Transverse colon (tissue), 4 donors: ENCODE results near the gene FBXL17.

Experiments
- CTCF ChIP-seq, 5 experiments: fragments of 200-600 bp in 3 of 5; fragments of 450-650 bp in 2 of 5; sonication (generic) in 3 of 5; IDR thresholded peaks; 1 replicate in 2 of 5; 2 replicates in 3 of 5; pipeline ENCODE4 v1.5.1; 2016 to 2017; ENCODE audit warnings: antibody characterized with exemption in 5 of 5, inconsistent platforms in 3 of 5, mild to moderate bottlenecking in 2 of 5, moderate library complexity in 1 of 5
- EP300 ChIP-seq: sonication (generic); formaldehyde crosslinking; IDR thresholded peaks from one replicate; pipeline ENCODE4 v1.6.1; 2017; ENCODE audit warnings: antibody characterized with exemption, low read depth
- POLR2A ChIP-seq: fragments of 450-650 bp; IDR thresholded peaks from one replicate; pipeline ENCODE4 v1.6.1; 2016; ENCODE audit warnings: antibody characterized with exemption, mild to moderate bottlenecking, moderate library complexity
- POLR2AphosphoS5 ChIP-seq, 3 donors: sonication (generic); formaldehyde crosslinking; IDR thresholded peaks; one replicate each; pipeline ENCODE4 v1.6.1; 2016; ENCODE audit warnings: antibody characterized with exemption in 3 of 3

GRCh38 chr5:108297042-108297601 is 84.8 kb downstream of the FBXL17 start:
- TF ChIP-seq POLR2A (no peak), CTCF (IDR thresholded peaks at IDR 0.05) (no peak), POLR2AphosphoS5 (IDR thresholded peaks at IDR 0.05) (no peak), EP300 (no peak)
